HepG2 (cell line): ENCODE results near the gene TLN1. TPM values are rescaled to one million over a fixed set of nuclear protein-coding genes. Genes with fewer than 3 reads are reported as not detected.
A peak's percentile ranks its signal among the peaks of the same experiment; 100 is the strongest.

Experiments used
- CBX1 ChIP-seq: IDR thresholded peaks from one replicate; pipeline ENCODE4 v1.6.1; 2016; ENCODE audit warnings: antibody characterized with exemption, low read depth
- CSRNP1 ChIP-seq: sonication (generic); formaldehyde crosslinking; IDR thresholded peaks from 2 replicates; pipeline ENCODE4 v1.8.1; 2023; ENCODE audit warnings: mild to moderate bottlenecking, missing genetic modification reagents
- FUBP1 ChIP-seq: sonication (generic); formaldehyde crosslinking; IDR thresholded peaks from 2 replicates; pipeline ENCODE4 v1.5.1; 2020; ENCODE audit warnings: missing genetic modification reagents, mild to moderate bottlenecking, borderline replicate concordance
- GLI4 ChIP-seq: sonication (generic); formaldehyde crosslinking; IDR thresholded peaks from 2 replicates; pipeline ENCODE4 v1.5.1; 2020; ENCODE audit warnings: missing genetic modification reagents, mild to moderate bottlenecking, moderate library complexity, borderline replicate concordance
- GLMP ChIP-seq: sonication (generic); formaldehyde crosslinking; IDR thresholded peaks from 2 replicates; pipeline ENCODE4 v1.9.0; 2021; ENCODE audit warnings: missing genetic modification reagents, mild to moderate bottlenecking, borderline replicate concordance
- KDM5A ChIP-seq: fragments of 200-600 bp; sonication (generic); IDR thresholded peaks from 2 replicates; pipeline ENCODE4 v1.7.0; 2018; ENCODE audit warnings: antibody characterized with exemption, mild to moderate bottlenecking, low read length, borderline replicate concordance
- MAF1 ChIP-seq: sonication (generic); formaldehyde crosslinking; IDR thresholded peaks from 2 replicates; pipeline ENCODE4 v1.5.0; 2020; ENCODE audit warnings: missing genetic modification reagents, borderline replicate concordance
- NCOA2 ChIP-seq: sonication (generic); formaldehyde crosslinking; IDR thresholded peaks from 2 replicates; pipeline ENCODE4 v1.8.0; 2022; ENCODE audit warnings: inconsistent platforms
- SNRNP70 ChIP-seq: fragments of 200-400 bp; formaldehyde crosslinking; IDR thresholded peaks from 2 replicates; pipeline ENCODE4 v1.6.1; 2017; ENCODE audit warnings: mild to moderate bottlenecking, low read depth, low read length, moderate library complexity
- ZFAT ChIP-seq: sonication (generic); formaldehyde crosslinking; conservative IDR thresholded peaks from 2 replicates; pipeline ENCODE4 v1.8.1; 2023; ENCODE audit warnings: missing genetic modification reagents, inconsistent platforms
- ZFP37 ChIP-seq: sonication (generic); formaldehyde crosslinking; IDR thresholded peaks from 2 replicates; pipeline ENCODE4 v1.4.0; 2020; ENCODE audit warnings: missing genetic modification reagents, borderline replicate concordance
- ZNF251 ChIP-seq: sonication (generic); formaldehyde crosslinking; IDR thresholded peaks from 2 replicates; pipeline ENCODE4 v1.9.0; 2021; ENCODE audit warnings: mild to moderate bottlenecking, missing genetic modification reagents
- ZNF547 ChIP-seq: sonication (generic); formaldehyde crosslinking; IDR thresholded peaks from 2 replicates; pipeline ENCODE4 v1.5.1; 2020; ENCODE audit warnings: mild to moderate bottlenecking, missing genetic modification reagents
- ZNF687 ChIP-seq: sonication (generic); formaldehyde crosslinking; IDR thresholded peaks from 2 replicates; pipeline ENCODE4 v1.5.1; 2020; ENCODE audit warnings: mild to moderate bottlenecking, missing genetic modification reagents, moderate library complexity
- ZNF710 ChIP-seq: sonication (generic); formaldehyde crosslinking; IDR thresholded peaks from 2 replicates; pipeline ENCODE4 v1.5.0; 2020; ENCODE audit warnings: mild to moderate bottlenecking, missing genetic modification reagents, borderline replicate concordance
- polyA plus RNA-seq, 8 experiments: library from polyadenylated mRNA; depleted of rRNA in 3 of 8; stranded (reverse) in 7 of 8; unstranded in 1 of 8; fragments of >200 nt; fragmentation: Illumina TruSeq in 4 of 8; extraction: Trizol in 4 of 8; gene quantifications; 2 replicates each; pipeline versions ENCODE4 v1.2.1 to v1.2.3, GENCODE V29; 2011 to 2016; ENCODE audit warnings: low read depth in 4 of 8, missing spikeins in 1 of 8, mixed read lengths in 1 of 8; ENCODE audit not compliant: insufficient read depth in 1 of 8
- total RNA-seq, 5 experiments: library from RNA; depleted of rRNA; stranded (reverse); fragments of >200 nt; fragmentation: Illumina TruSeq; extraction: Trizol; gene quantifications; 2 replicates each; pipeline ENCODE4 v1.2.3, GENCODE V29; 2016; ENCODE audit warnings: low read depth in 1 of 5

Gene TLN1
- total and polyA plus RNA-seq, 2 of the 13 experiments (the other 11 are each of a cell fraction or from before 2014, with no cell fraction given) = 35.2 to 51.8 TPM

- TF ChIP-seq FUBP1 = no peak
- no peak for TF ChIP-seq GLI4
- peak; percentile 100 for TF ChIP-seq MAF1 (CRISPR knock-in tag)
- TF ChIP-seq ZFP37 (CRISPR knock-in tag) = peak; percentile 99
- peak; percentile 79 for TF ChIP-seq NCOA2
- no peak; the same call in 1 of the 2 replicates for TF ChIP-seq ZNF547 (CRISPR knock-in tag)
- TF ChIP-seq KDM5A = no peak
- TF ChIP-seq ZNF251 (CRISPR knock-in tag) = no peak
- peak; percentile 87; the same call in 1 of the 2 replicates for TF ChIP-seq ZFAT (CRISPR knock-in tag)
- peak; percentile 96 for TF ChIP-seq CSRNP1 (CRISPR knock-in tag)
- no peak for TF ChIP-seq SNRNP70
- TF ChIP-seq ZNF687 (CRISPR knock-in tag) = peak; percentile 98
- peak; percentile 98 for TF ChIP-seq CBX1
- no peak; the same call in 1 of the 2 replicates for TF ChIP-seq GLMP
- TF ChIP-seq ZNF710 (CRISPR knock-in tag) = peak; percentile 83; the same call in 1 of the 2 replicates
These were observed 74.4 kb downstream of the TLN1 start, which contains the start of gene RMRP (continued) for GRCh38 chr9:35657546-35658136.
